Mesenchymal stem cell (in vitro differentiated cells and primary cell): ENCODE measurements around the gene KNOP1.

Experiments used
- DNase-seq: peaks from one replicate; pipeline ENCODE4 v3.0.0-alpha.2; 2013
- H2AFZ ChIP-seq: one replicate; pipeline ENCODE4 v1.6.1; 2013; ENCODE audit warnings: low read depth, mild to moderate bottlenecking, control low read depth, inconsistent platforms, low read length, moderate library complexity
- H2AK5ac ChIP-seq: 2 replicates; pipeline ENCODE4 v1.6.1; 2013; ENCODE audit warnings: low read length, moderate library complexity, mild to moderate bottlenecking, inconsistent platforms; ENCODE audit not compliant: severe bottlenecking
- H2BK120ac ChIP-seq: one replicate; pipeline ENCODE4 v1.6.1; 2013; ENCODE audit warnings: low read depth, mild to moderate bottlenecking, inconsistent platforms, low read length, moderate library complexity
- H2BK12ac ChIP-seq, 2 experiments: one replicate each; pipeline ENCODE4 v1.6.1; 2013; ENCODE audit warnings: inconsistent platforms in 2 of 2, low read length in 2 of 2, mild to moderate bottlenecking in 2 of 2, moderate library complexity in 2 of 2, control low read depth in 1 of 2
- H2BK15ac ChIP-seq: one replicate; pipeline ENCODE4 v1.6.1; 2013; ENCODE audit warnings: mild to moderate bottlenecking, low read depth, inconsistent platforms; ENCODE audit not compliant: poor library complexity, severe bottlenecking
- H2BK5ac ChIP-seq: 2 replicates; pipeline ENCODE4 v1.6.1; 2013; ENCODE audit warnings: low read depth, mild to moderate bottlenecking, low read length, control low read depth, inconsistent platforms; ENCODE audit not compliant: poor library complexity, severe bottlenecking
- H3K14ac ChIP-seq, 2 experiments: one replicate each; pipeline ENCODE4 v1.6.1; 2013; ENCODE audit warnings: inconsistent platforms in 2 of 2, low read length in 2 of 2, control low read depth in 1 of 2, mild to moderate bottlenecking in 1 of 2, moderate library complexity in 1 of 2
- H3K18ac ChIP-seq, 2 experiments: one replicate each; pipeline ENCODE4 v1.6.1; 2013; ENCODE audit warnings: inconsistent platforms in 2 of 2, low read length in 2 of 2, control low read depth in 1 of 2, low read depth in 1 of 2, mild to moderate bottlenecking in 1 of 2
- H3K23ac ChIP-seq, 2 experiments: one replicate each; pipeline ENCODE4 v1.6.1; 2013; ENCODE audit warnings: inconsistent platforms in 2 of 2, low read length in 2 of 2, mild to moderate bottlenecking in 2 of 2, moderate library complexity in 2 of 2, control low read depth in 1 of 2
- H3K27ac ChIP-seq: 2 replicates; pipeline ENCODE4 v1.5.1; 2013; ENCODE audit warnings: mild to moderate bottlenecking, moderate library complexity, low read length, control low read depth, inconsistent platforms; ENCODE audit not compliant: poor library complexity, severe bottlenecking
- H3K27me3 ChIP-seq, 2 experiments: 2 replicates each; pipeline versions ENCODE4 v1.6.1 to v1.7.0; 2013; ENCODE audit warnings: low read length in 2 of 2, mild to moderate bottlenecking in 2 of 2, moderate library complexity in 2 of 2, control low read depth in 1 of 2, inconsistent platforms in 1 of 2; ENCODE audit not compliant: control insufficient read depth in 1 of 2, insufficient read depth in 1 of 2
- H3K36me3 ChIP-seq, 2 experiments: 2 replicates each; pipeline versions ENCODE4 v1.6.1 to v1.7.0; 2013; ENCODE audit warnings: low read length in 2 of 2, control low read depth in 1 of 2, inconsistent platforms in 1 of 2, low read depth in 1 of 2, mild to moderate bottlenecking in 1 of 2; ENCODE audit not compliant: insufficient read depth in 2 of 2, control insufficient read depth in 1 of 2
- H3K4ac ChIP-seq, 2 experiments: one replicate each; pipeline ENCODE4 v1.6.1; 2013; ENCODE audit warnings: inconsistent platforms in 2 of 2, low read length in 2 of 2, mild to moderate bottlenecking in 2 of 2, moderate library complexity in 2 of 2, control low read depth in 1 of 2, low read depth in 1 of 2
- H3K4me1 ChIP-seq: 2 replicates; pipeline ENCODE4 v1.6.1; 2013; ENCODE audit warnings: low read depth, low read length, control low read depth; ENCODE audit not compliant: control insufficient read depth, insufficient read depth
- H3K4me2 ChIP-seq: 2 replicates; pipeline ENCODE4 v1.6.1; 2013; ENCODE audit warnings: low read length, mild to moderate bottlenecking, inconsistent platforms; ENCODE audit not compliant: poor library complexity, severe bottlenecking
- H3K4me3 ChIP-seq, 2 experiments: 2 replicates each; pipeline versions ENCODE4 v1.5.1 to v1.7.0; 2013; ENCODE audit warnings: low read length in 2 of 2, mild to moderate bottlenecking in 2 of 2, control low read depth in 1 of 2, low read depth in 1 of 2; ENCODE audit not compliant: insufficient read depth in 1 of 2
- H3K79me1 ChIP-seq: replicated peaks from 2 replicates; pipeline ENCODE4 v1.6.1; 2013; ENCODE audit warnings: mild to moderate bottlenecking, control low read depth, low read length, inconsistent platforms; ENCODE audit not compliant: poor library complexity, severe bottlenecking
- H3K9ac ChIP-seq: 2 replicates; pipeline ENCODE4 v1.7.0; 2013; ENCODE audit warnings: mild to moderate bottlenecking, low read length, moderate library complexity
- H3K9me3 ChIP-seq: 2 replicates; pipeline ENCODE4 v1.7.0; 2013; ENCODE audit warnings: mild to moderate bottlenecking, low read length; ENCODE audit not compliant: control insufficient read depth
- H4K8ac ChIP-seq: one replicate; pipeline ENCODE4 v1.6.1; 2013; ENCODE audit warnings: inconsistent platforms, mild to moderate bottlenecking, low read length, moderate library complexity
- H4K91ac ChIP-seq: one replicate; pipeline ENCODE4 v1.6.1; 2013; ENCODE audit warnings: mild to moderate bottlenecking, low read length, inconsistent platforms
- WGBS: methylation state at CpG from one replicate; pipeline ENCODE4 v1.1.7; 2013; ENCODE audit warnings: mixed read lengths; 5-methylcytosine and 5-hydroxymethylcytosine counted together

Gene KNOP1

DNA sequence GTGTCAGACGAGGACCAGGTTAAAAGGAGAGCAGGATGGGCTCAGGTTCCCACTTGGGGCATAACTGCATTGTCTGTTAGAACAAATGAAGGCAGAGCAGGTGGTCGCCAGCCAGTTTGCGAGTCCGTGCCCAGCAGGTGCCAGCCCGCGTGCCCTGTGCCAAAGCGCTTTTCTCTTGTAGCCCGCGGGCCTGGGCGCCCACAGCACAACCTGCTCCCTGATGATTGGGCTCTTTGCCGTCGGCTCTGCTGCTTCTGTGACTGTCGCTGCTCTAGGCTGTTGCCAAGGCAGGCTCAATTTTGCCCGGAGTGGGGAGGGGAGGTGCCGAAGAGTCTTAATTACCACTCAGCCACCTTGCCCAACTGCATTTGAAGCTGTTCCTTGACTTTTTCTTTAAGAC lies 21.1 kb downstream of the KNOP1 start:
- H3K36me3 ChIP-seq = peaks cover 27 to 31% of the 10 kb centered on the region in 2 experiments
- no peak overlapping the region for H2AFZ ChIP-seq
- peak overlapping the region; percentile 95 for H2BK15ac ChIP-seq
- H2BK5ac ChIP-seq = no peak overlapping the region
- peak overlapping the region; percentile 87 for H2AK5ac ChIP-seq
- peak overlapping the region; percentile 92 to 98 for H3K18ac ChIP-seq
- H3K9me3 ChIP-seq = no peaks in the 10 kb centered on the region
- H3K4me1 ChIP-seq = peaks cover 22% of the 10 kb centered on the region
- peak overlapping the region; percentile 75 for H2BK120ac ChIP-seq
- H4K91ac ChIP-seq = peak overlapping the region; percentile 97
- peaks cover 14% of the 10 kb centered on the region for H3K79me1 ChIP-seq
- H2BK12ac ChIP-seq = peak overlapping the region; percentile 99
- WGBS = 97% methylated on average over 15 of the region's 15 CpGs
- H3K9ac ChIP-seq = peak overlapping the region; percentile 78
- no peak for DNase-seq
- peak overlapping the region; percentile 95 to 96 for H3K4ac ChIP-seq
- H3K27ac ChIP-seq = no peak overlapping the region
- H3K14ac ChIP-seq = peak overlapping the region in 1 of 2 experiments; percentile 91
- peak overlapping the region; percentile 85 for H4K8ac ChIP-seq
- H3K4me2 ChIP-seq = no peak overlapping the region
- H3K23ac ChIP-seq = peak overlapping the region in 1 of 2 experiments; percentile 25
- no peaks in the 10 kb centered on the region for H3K27me3 ChIP-seq
- no peak overlapping the region for H3K4me3 ChIP-seq

DNA sequence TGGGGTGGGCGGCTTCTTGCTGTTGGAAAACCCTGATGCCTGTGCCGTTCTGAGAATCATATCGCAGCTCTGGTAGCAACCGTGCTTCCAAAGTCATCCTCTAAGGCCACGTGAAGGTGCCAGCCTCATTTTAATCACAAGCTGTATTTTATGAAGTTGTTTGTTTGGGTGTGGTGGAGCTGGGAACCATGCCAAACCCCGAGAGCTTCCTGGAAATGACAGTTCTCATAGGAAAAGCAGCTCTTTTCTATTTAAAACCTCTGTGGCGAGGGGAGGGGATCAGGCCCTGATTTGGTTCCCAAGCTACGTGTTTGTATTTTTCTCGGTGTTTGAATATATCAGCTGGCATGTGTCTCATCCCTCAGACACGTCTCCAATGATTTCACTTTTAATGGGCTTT lies 21.7 kb downstream of the KNOP1 start:
- peak overlapping the region; percentile 46 for H4K91ac ChIP-seq
- H3K9ac ChIP-seq = peak overlapping the region; percentile 78
- H3K4me2 ChIP-seq = no peak overlapping the region
- H2BK5ac ChIP-seq = no peak overlapping the region
- no peaks in the 10 kb centered on the region for H3K27me3 ChIP-seq
- H3K4me3 ChIP-seq = no peak overlapping the region
- no peaks in the 10 kb centered on the region for H3K9me3 ChIP-seq
- H2AFZ ChIP-seq = no peak overlapping the region
- peak overlapping the region; percentile 24 for H2AK5ac ChIP-seq
- no peak overlapping the region for H3K14ac ChIP-seq
- H3K23ac ChIP-seq = no peak overlapping the region
- H3K4me1 ChIP-seq = peaks cover 22% of the 10 kb centered on the region
- WGBS = 31% methylated on average over 9 of the region's 10 CpGs
- peaks cover 33 to 34% of the 10 kb centered on the region in 2 experiments for H3K36me3 ChIP-seq
- H3K27ac ChIP-seq = no peak overlapping the region
- peak overlapping the region; percentile 43 to 73 for H2BK12ac ChIP-seq
- peak overlapping the region; percentile 6 for H2BK120ac ChIP-seq
- peak overlapping the region; percentile 61 for H4K8ac ChIP-seq
- H3K79me1 ChIP-seq = peaks cover 14% of the 10 kb centered on the region
- peak overlapping the region in 1 of 2 experiments; percentile 81 for H3K4ac ChIP-seq
- peak overlapping the region in 1 of 2 experiments; percentile 78 for H3K18ac ChIP-seq
- peak; percentile 95 for DNase-seq
- no peak overlapping the region for H2BK15ac ChIP-seq

DNA sequence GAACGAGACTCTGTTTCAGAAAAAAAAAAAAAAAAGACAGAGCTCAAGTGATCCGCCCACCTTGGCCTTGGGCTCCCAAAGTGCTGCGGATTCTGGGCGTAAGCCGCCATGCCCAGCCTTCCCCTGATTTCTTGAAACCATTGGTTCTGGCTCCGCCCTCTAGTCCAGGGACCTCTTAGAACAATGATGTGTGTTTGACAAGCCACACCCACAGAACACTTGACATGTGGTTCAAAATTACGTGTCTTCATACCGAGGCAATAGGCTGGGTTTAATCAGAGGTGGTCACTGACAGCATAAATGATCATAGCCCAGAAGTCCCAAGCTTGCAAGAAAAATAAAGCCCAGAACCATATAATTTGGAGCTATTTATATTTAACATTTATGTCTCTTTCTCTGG lies 23.0 kb downstream of the KNOP1 start:
- no peak overlapping the region for H3K18ac ChIP-seq
- H2BK12ac ChIP-seq = no peak overlapping the region
- WGBS = 93% methylated on average over 8 of the region's 8 CpGs
- no peaks in the 10 kb centered on the region for H3K27me3 ChIP-seq
- H3K4me2 ChIP-seq = no peak overlapping the region
- no peak overlapping the region for H4K91ac ChIP-seq
- no peak overlapping the region for H3K14ac ChIP-seq
- H3K9me3 ChIP-seq = no peaks in the 10 kb centered on the region
- H2BK15ac ChIP-seq = no peak overlapping the region
- no peak overlapping the region for H2BK120ac ChIP-seq
- H4K8ac ChIP-seq = no peak overlapping the region
- peaks cover 25% of the 10 kb centered on the region for H3K4me1 ChIP-seq
- peaks cover 14% of the 10 kb centered on the region for H3K79me1 ChIP-seq
- H2AFZ ChIP-seq = no peak overlapping the region
- no peak overlapping the region for H2AK5ac ChIP-seq
- no peak overlapping the region for H3K23ac ChIP-seq
- DNase-seq = peak; percentile 35
- no peak overlapping the region for H3K27ac ChIP-seq
- no peak overlapping the region for H3K4ac ChIP-seq
- H2BK5ac ChIP-seq = no peak overlapping the region
- H3K36me3 ChIP-seq = peaks cover 33 to 38% of the 10 kb centered on the region in 2 experiments
- no peak overlapping the region for H3K4me3 ChIP-seq
- no peak overlapping the region for H3K9ac ChIP-seq

GRCh38 chr16:19691161-19691711 lies 26.8 kb downstream of the KNOP1 start:
- no peak overlapping the region for H3K27ac ChIP-seq
- peaks cover 34 to 51% of the 10 kb centered on the region in 2 experiments for H3K36me3 ChIP-seq
- no peak overlapping the region for H4K91ac ChIP-seq
- no peaks in the 10 kb centered on the region for H3K27me3 ChIP-seq
- no peak overlapping the region for H3K4me3 ChIP-seq
- no peak overlapping the region for H2AK5ac ChIP-seq
- no peak overlapping the region for H3K4me2 ChIP-seq
- peak overlapping the region in 1 of 2 experiments; percentile 32 for H2BK12ac ChIP-seq
- no peaks in the 10 kb centered on the region for H3K9me3 ChIP-seq
- H3K9ac ChIP-seq = no peak overlapping the region
- H3K23ac ChIP-seq = no peak overlapping the region
- H3K79me1 ChIP-seq = peaks cover 6% of the 10 kb centered on the region
- no peak overlapping the region for H3K4ac ChIP-seq
- H3K4me1 ChIP-seq = peaks cover 13% of the 10 kb centered on the region
- H2BK120ac ChIP-seq = no peak overlapping the region
- no peak overlapping the region for H4K8ac ChIP-seq
- 83% methylated on average over 14 of the region's 14 CpGs for WGBS
- no peak overlapping the region for H2AFZ ChIP-seq
- H2BK15ac ChIP-seq = no peak overlapping the region
- no peak overlapping the region for H3K14ac ChIP-seq
- no peak overlapping the region for H2BK5ac ChIP-seq
- H3K18ac ChIP-seq = peak overlapping the region in 1 of 2 experiments; percentile 55
- DNase-seq = peak; percentile 38
